Endothelial cell (in vitro differentiated cells): ENCODE measurements around the gene AREG. TPM values are rescaled to one million over a fixed set of nuclear protein-coding genes. Genes with fewer than 3 reads are reported as not detected.

Experiments
- DNase-seq: peaks from one replicate; pipeline ENCODE4 v3.0.0; 2021; ENCODE audit warnings: low spot score
- H3K27ac Mint-ChIP-seq: one replicate; pipeline ENCODE4 v1.8.0; 2021; ENCODE audit warnings: mixed read lengths, inconsistent platforms; ENCODE audit not compliant: unreplicated experiment
- H3K27me3 Mint-ChIP-seq: one replicate; pipeline ENCODE4 v1.8.0; 2021; ENCODE audit warnings: mild to moderate bottlenecking, moderate library complexity, mixed read lengths, inconsistent platforms; ENCODE audit not compliant: unreplicated experiment
- H3K36me3 Mint-ChIP-seq: one replicate; pipeline ENCODE4 v1.8.0; 2021; ENCODE audit warnings: mild to moderate bottlenecking, low read depth, mixed read lengths, inconsistent platforms; ENCODE audit not compliant: unreplicated experiment
- H3K4me1 Mint-ChIP-seq: one replicate; pipeline ENCODE4 v1.8.0; 2021; ENCODE audit warnings: mild to moderate bottlenecking, mixed read lengths, inconsistent platforms; ENCODE audit not compliant: unreplicated experiment
- H3K4me3 Mint-ChIP-seq: one replicate; pipeline ENCODE4 v1.8.0; 2021; ENCODE audit warnings: mild to moderate bottlenecking, mixed read lengths, inconsistent platforms; ENCODE audit not compliant: unreplicated experiment
- H3K9me3 Mint-ChIP-seq: one replicate; pipeline ENCODE4 v1.8.0; 2021; ENCODE audit warnings: mixed read lengths, inconsistent platforms; ENCODE audit not compliant: unreplicated experiment
- CTCF ChIP-seq: fragments of 200-600 bp; sonication (generic); IDR thresholded peaks from one replicate; pipeline ENCODE4 v1.5.0; 2021; ENCODE audit warnings: antibody characterized with exemption; ENCODE audit not compliant: unreplicated experiment
- total RNA-seq: library from RNA; stranded (reverse); fragmentation: NEBNext Ultra II Directional; extraction: Animal tissue kit (Norgen Biotek cat#: 25700); gene quantifications from one replicate; pipeline ENCODE4 v1.2.1, GENCODE V29; 2021; ENCODE audit not compliant: unreplicated experiment

AREG gene
- total RNA-seq, 1 donor from 2014 or later, result not detected

- Mint-ChIP-seq H3K4me3 (no peak overlapping the region), H3K27me3 (no peaks in the 10 kb centered on the region), H3K27ac (no peak overlapping the region), H3K9me3 (no peaks in the 10 kb centered on the region), H3K4me1 (no peaks in the 10 kb centered on the region), H3K36me3 (no peaks in the 10 kb centered on the region)
- no peak for DNase-seq
- TF ChIP-seq CTCF, result no peak
Observed at GRCh38 chr4:74439952-74440351, 5.0 kb upstream of the AREG start.

- no peak overlapping the region for H3K4me3 Mint-ChIP-seq
- no peak overlapping the region for H3K27ac Mint-ChIP-seq
- DNase-seq, result no peak
- no peaks in the 10 kb centered on the region for H3K4me1 Mint-ChIP-seq
- no peaks in the 10 kb centered on the region for H3K36me3 Mint-ChIP-seq
- no peaks in the 10 kb centered on the region for H3K9me3 Mint-ChIP-seq
- no peak for TF ChIP-seq CTCF
- no peaks in the 10 kb centered on the region for H3K27me3 Mint-ChIP-seq
Observed at GRCh38 chr4:74440356-74440755, 4.6 kb upstream of the AREG start.

GRCh38 chr4:74441744-74442143, 3.2 kb upstream of the AREG start:
- H3K36me3 Mint-ChIP-seq, result no peaks in the 10 kb centered on the region

GRCh38 chr4:74446193-74446868, 1.4 kb downstream of the AREG start:
- H3K9me3 Mint-ChIP-seq, result no peaks in the 10 kb centered on the region
- no peaks in the 10 kb centered on the region for H3K36me3 Mint-ChIP-seq

More at GRCh38 chr4:74441744-74442143, 3.2 kb upstream of the AREG start:
- Mint-ChIP-seq H3K9me3 (no peaks in the 10 kb centered on the region), H3K4me3 (no peak overlapping the region), H3K27ac (no peak overlapping the region), H3K27me3 (no peaks in the 10 kb centered on the region), H3K4me1 (no peaks in the 10 kb centered on the region)
- no peak for DNase-seq
- no peak for TF ChIP-seq CTCF

More at GRCh38 chr4:74446193-74446868, 1.4 kb downstream of the AREG start:
- no peak overlapping the region for H3K27ac Mint-ChIP-seq
- no peak overlapping the region for H3K4me3 Mint-ChIP-seq
- H3K27me3 Mint-ChIP-seq, result no peaks in the 10 kb centered on the region
- peaks cover 2% of the 10 kb centered on the region for H3K4me1 Mint-ChIP-seq
- no peak for DNase-seq
- TF ChIP-seq CTCF, result no peak
